HepG2 (cell line): ENCODE data around the gene TLCD1. TPM values are rescaled to one million over a fixed set of nuclear protein-coding genes. Genes with fewer than 3 reads are reported as not detected.

ENCODE experiments used
- ARNT ChIP-seq: fragments of 450-650 bp; IDR thresholded peaks from 2 replicates; pipeline ENCODE4 v1.6.1; 2017
- CREBL2 ChIP-seq: sonication (generic); formaldehyde crosslinking; IDR thresholded peaks from 2 replicates; pipeline ENCODE4 v1.8.1; 2023; ENCODE audit warnings: missing genetic modification reagents, mild to moderate bottlenecking, borderline replicate concordance
- HMG20A ChIP-seq: IDR thresholded peaks from 2 replicates; pipeline ENCODE4 v1.6.1; 2016; ENCODE audit warnings: borderline replicate concordance
- KLF16 ChIP-seq, 2 experiments: sonication (generic) in 1 of 2; formaldehyde crosslinking in 1 of 2; IDR thresholded peaks; 2 replicates each; pipeline versions ENCODE4 v1.6.1 to v1.8.0; 2016 to 2023; ENCODE audit warnings: missing genetic modification reagents in 2 of 2, missing compliant biosample characterization in 1 of 2
- NONO ChIP-seq, 2 experiments: fragments of 450-650 bp in 1 of 2; sonication (generic) in 1 of 2; formaldehyde crosslinking in 1 of 2; IDR thresholded peaks in 1 of 2; conservative IDR thresholded peaks in 1 of 2; 2 replicates each; pipeline versions ENCODE4 v1.6.1 to v1.8.0; 2017 to 2022; ENCODE audit warnings: mild to moderate bottlenecking in 1 of 2, missing genetic modification reagents in 1 of 2, moderate library complexity in 1 of 2
- NR1H2 ChIP-seq: sonication (generic); formaldehyde crosslinking; IDR thresholded peaks from 2 replicates; pipeline ENCODE4 v1.8.1; 2022; ENCODE audit warnings: low read depth, missing genetic modification reagents, borderline replicate concordance
- PTBP1 ChIP-seq: fragments of 200-400 bp; formaldehyde crosslinking; IDR thresholded peaks from 2 replicates; pipeline ENCODE4 v1.6.1; 2018; ENCODE audit warnings: low read length, low read depth; ENCODE audit not compliant: poor library complexity, severe bottlenecking
- SOX5 ChIP-seq: IDR thresholded peaks from 2 replicates; pipeline ENCODE4 v1.6.1; 2016; ENCODE audit warnings: borderline replicate concordance
- THRA ChIP-seq: sonication (generic); formaldehyde crosslinking; IDR thresholded peaks from 2 replicates; pipeline ENCODE4 v1.4.0; 2020; ENCODE audit warnings: missing genetic modification reagents, borderline replicate concordance
- ZBTB7B ChIP-seq: sonication (generic); formaldehyde crosslinking; IDR thresholded peaks from 2 replicates; pipeline ENCODE4 v1.4.0; 2020; ENCODE audit warnings: missing genetic modification reagents
- ZNF337 ChIP-seq: sonication (generic); formaldehyde crosslinking; IDR thresholded peaks from 2 replicates; pipeline ENCODE4 v1.5.1; 2020; ENCODE audit warnings: missing genetic modification reagents, low read depth, mild to moderate bottlenecking, borderline replicate concordance
- ZNF792 ChIP-seq: IDR thresholded peaks from 2 replicates; pipeline ENCODE4 v1.6.1; 2016
- polyA plus RNA-seq, 8 experiments: library from polyadenylated mRNA; depleted of rRNA in 3 of 8; stranded (reverse) in 7 of 8; unstranded in 1 of 8; fragments of >200 nt; fragmentation: Illumina TruSeq in 4 of 8; extraction: Trizol in 4 of 8; gene quantifications; 2 replicates each; pipeline versions ENCODE4 v1.2.1 to v1.2.3, GENCODE V29; 2011 to 2016; ENCODE audit warnings: low read depth in 4 of 8, missing spikeins in 1 of 8, mixed read lengths in 1 of 8; ENCODE audit not compliant: insufficient read depth in 1 of 8
- total RNA-seq, 5 experiments: library from RNA; depleted of rRNA; stranded (reverse); fragments of >200 nt; fragmentation: Illumina TruSeq; extraction: Trizol; gene quantifications; 2 replicates each; pipeline ENCODE4 v1.2.3, GENCODE V29; 2016; ENCODE audit warnings: low read depth in 1 of 5
- TF ChIP-seq, protein P1 (sequence below): sonication (generic); formaldehyde crosslinking; IDR thresholded peaks from 2 replicates; pipeline ENCODE4 v1.4.0; 2020; ENCODE audit warnings: missing genetic modification reagents
- TF ChIP-seq, protein P2 (sequence below): sonication (generic); formaldehyde crosslinking; IDR thresholded peaks from 2 replicates; pipeline ENCODE4 v1.8.1; 2023; ENCODE audit warnings: mild to moderate bottlenecking, inconsistent platforms, moderate library complexity, missing genetic modification reagents, borderline replicate concordance
- TF ChIP-seq, protein P3 (sequence below): IDR thresholded peaks from 2 replicates; pipeline ENCODE4 v1.6.1; 2016
- TF ChIP-seq, protein P4 (sequence below): IDR thresholded peaks from 2 replicates; pipeline ENCODE4 v1.6.1; 2016; ENCODE audit warnings: mild to moderate bottlenecking, missing biosample characterization, missing genetic modification reagents
- TF ChIP-seq, protein P5 (sequence below): sonication (generic); formaldehyde crosslinking; IDR thresholded peaks from 2 replicates; pipeline ENCODE4 v1.4.0; 2020; ENCODE audit warnings: missing genetic modification reagents

Gene TLCD1
- total and polyA plus RNA-seq, 2 of the 13 experiments (the other 11 are each of a cell fraction or from before 2014, with no cell fraction given): 14.9 to 19.6 TPM

GRCh38 chr17:28725660-28726225 is 290 bp downstream of the TLCD1 start (continued):
- TF ChIP-seq NR1H2 (peak; percentile 85; the same call in 1 of the 2 replicates), THRA (peak; percentile 28; the same call in 1 of the 2 replicates), ZNF792 (CRISPR knock-in tag) (no peak), ZNF337 (CRISPR knock-in tag) (no peak; the same call in 1 of the 2 replicates), HMG20A (no peak), KLF16 (CRISPR knock-in tag; IDR thresholded peaks at IDR 0.05) (no peak), ARNT (no peak), CREBL2 (CRISPR knock-in tag) (peak; percentile 53; the same call in 1 of the 2 replicates), NONO (IDR thresholded peaks at IDR 0.05) (no peak), NONO (CRISPR knock-in tag; conservative IDR thresholded peaks at IDR 0.05) (peak; percentile 83; the same call in 1 of the 2 replicates), SOX5 (CRISPR knock-in tag) (peak; percentile 32; the same call in 1 of the 2 replicates), PTBP1 (no peak), ZBTB7B (peak; percentile 75; the same call in 1 of the 2 replicates)
- TF ChIP-seq, protein P1, sequence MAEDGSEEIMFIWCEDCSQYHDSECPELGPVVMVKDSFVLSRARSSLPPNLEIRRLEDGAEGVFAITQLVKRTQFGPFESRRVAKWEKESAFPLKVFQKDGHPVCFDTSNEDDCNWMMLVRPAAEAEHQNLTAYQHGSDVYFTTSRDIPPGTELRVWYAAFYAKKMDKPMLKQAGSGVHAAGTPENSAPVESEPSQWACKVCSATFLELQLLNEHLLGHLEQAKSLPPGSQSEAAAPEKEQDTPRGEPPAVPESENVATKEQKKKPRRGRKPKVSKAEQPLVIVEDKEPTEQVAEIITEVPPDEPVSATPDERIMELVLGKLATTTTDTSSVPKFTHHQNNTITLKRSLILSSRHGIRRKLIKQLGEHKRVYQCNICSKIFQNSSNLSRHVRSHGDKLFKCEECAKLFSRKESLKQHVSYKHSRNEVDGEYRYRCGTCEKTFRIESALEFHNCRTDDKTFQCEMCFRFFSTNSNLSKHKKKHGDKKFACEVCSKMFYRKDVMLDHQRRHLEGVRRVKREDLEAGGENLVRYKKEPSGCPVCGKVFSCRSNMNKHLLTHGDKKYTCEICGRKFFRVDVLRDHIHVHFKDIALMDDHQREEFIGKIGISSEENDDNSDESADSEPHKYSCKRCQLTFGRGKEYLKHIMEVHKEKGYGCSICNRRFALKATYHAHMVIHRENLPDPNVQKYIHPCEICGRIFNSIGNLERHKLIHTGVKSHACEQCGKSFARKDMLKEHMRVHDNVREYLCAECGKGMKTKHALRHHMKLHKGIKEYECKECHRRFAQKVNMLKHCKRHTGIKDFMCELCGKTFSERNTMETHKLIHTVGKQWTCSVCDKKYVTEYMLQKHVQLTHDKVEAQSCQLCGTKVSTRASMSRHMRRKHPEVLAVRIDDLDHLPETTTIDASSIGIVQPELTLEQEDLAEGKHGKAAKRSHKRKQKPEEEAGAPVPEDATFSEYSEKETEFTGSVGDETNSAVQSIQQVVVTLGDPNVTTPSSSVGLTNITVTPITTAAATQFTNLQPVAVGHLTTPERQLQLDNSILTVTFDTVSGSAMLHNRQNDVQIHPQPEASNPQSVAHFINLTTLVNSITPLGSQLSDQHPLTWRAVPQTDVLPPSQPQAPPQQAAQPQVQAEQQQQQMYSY (CRISPR knock-in tag): peak; percentile 54
- TF ChIP-seq, protein P2, sequence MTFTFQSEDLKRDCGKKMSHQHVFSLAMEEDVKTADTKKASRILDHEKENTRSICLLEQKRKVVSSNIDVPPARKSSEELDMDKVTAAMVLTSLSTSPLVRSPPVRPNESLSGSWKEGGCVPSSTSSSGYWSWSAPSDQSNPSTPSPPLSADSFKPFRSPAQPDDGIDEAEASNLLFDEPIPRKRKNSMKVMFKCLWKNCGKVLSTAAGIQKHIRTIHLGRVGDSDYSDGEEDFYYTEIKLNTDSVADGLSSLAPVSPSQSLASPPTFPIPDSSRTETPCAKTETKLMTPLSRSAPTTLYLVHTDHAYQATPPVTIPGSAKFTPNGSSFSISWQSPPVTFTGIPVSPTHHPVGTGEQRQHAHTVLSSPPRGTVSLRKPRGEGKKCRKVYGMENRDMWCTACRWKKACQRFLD (CRISPR knock-in tag): peak; percentile 73; the same call in 1 of the 2 replicates
- TF ChIP-seq, protein P3, sequence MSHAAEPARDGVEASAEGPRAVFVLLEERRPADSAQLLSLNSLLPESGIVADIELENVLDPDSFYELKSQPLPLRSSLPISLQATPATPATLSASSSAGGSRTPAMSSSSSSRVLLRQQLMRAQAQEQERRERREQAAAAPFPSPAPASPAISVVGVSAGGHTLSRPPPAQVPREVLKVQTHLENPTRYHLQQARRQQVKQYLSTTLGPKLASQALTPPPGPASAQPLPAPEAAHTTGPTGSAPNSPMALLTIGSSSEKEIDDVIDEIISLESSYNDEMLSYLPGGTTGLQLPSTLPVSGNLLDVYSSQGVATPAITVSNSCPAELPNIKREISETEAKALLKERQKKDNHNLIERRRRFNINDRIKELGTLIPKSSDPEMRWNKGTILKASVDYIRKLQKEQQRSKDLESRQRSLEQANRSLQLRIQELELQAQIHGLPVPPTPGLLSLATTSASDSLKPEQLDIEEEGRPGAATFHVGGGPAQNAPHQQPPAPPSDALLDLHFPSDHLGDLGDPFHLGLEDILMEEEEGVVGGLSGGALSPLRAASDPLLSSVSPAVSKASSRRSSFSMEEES: no peak
- TF ChIP-seq, protein P4, sequence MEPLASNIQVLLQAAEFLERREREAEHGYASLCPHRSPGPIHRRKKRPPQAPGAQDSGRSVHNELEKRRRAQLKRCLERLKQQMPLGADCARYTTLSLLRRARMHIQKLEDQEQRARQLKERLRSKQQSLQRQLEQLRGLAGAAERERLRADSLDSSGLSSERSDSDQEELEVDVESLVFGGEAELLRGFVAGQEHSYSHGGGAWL (CRISPR knock-in tag): peak; percentile 67
- TF ChIP-seq, protein P5, sequence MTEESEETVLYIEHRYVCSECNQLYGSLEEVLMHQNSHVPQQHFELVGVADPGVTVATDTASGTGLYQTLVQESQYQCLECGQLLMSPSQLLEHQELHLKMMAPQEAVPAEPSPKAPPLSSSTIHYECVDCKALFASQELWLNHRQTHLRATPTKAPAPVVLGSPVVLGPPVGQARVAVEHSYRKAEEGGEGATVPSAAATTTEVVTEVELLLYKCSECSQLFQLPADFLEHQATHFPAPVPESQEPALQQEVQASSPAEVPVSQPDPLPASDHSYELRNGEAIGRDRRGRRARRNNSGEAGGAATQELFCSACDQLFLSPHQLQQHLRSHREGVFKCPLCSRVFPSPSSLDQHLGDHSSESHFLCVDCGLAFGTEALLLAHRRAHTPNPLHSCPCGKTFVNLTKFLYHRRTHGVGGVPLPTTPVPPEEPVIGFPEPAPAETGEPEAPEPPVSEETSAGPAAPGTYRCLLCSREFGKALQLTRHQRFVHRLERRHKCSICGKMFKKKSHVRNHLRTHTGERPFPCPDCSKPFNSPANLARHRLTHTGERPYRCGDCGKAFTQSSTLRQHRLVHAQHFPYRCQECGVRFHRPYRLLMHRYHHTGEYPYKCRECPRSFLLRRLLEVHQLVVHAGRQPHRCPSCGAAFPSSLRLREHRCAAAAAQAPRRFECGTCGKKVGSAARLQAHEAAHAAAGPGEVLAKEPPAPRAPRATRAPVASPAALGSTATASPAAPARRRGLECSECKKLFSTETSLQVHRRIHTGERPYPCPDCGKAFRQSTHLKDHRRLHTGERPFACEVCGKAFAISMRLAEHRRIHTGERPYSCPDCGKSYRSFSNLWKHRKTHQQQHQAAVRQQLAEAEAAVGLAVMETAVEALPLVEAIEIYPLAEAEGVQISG: peak; percentile 50; the same call in 1 of the 2 replicates
